Left forelimb (tissue), 1 donor: ENCODE results near the gene CD81.

Source experiments
- DNase-seq: peaks from one replicate; pipeline ENCODE4 v3.0.0-alpha.2; 2018; ENCODE audit warnings: low spot score

The CD81 gene

GRCh38 chr11:2421226-2421994 is 44.3 kb downstream of the CD81 start:
- no peak for DNase-seq

- DNase-seq = no peak
These were observed 44.9 kb downstream of the CD81 start for GRCh38 chr11:2421996-2422395.

GRCh38 chr11:2422461-2423156 is 45.5 kb downstream of the CD81 start:
- no peak for DNase-seq

- DNase-seq = no peak
These were observed 46.3 kb downstream of the CD81 start for GRCh38 chr11:2423157-2424025.

- DNase-seq = no peak
These were observed 47.8 kb downstream of the CD81 start for GRCh38 chr11:2424811-2425495.

GRCh38 chr11:2425506-2425905 is 48.4 kb downstream of the CD81 start:
- DNase-seq = no peak

- no peak for DNase-seq
These were observed 49.1 kb downstream of the CD81 start for GRCh38 chr11:2426221-2426620.

GRCh38 chr11:2426826-2427521 is 49.9 kb downstream of the CD81 start:
- DNase-seq = no peak

GRCh38 chr11:2427721-2428321 is 50.7 kb downstream of the CD81 start:
- DNase-seq = no peak

- DNase-seq = no peak
These were observed 51.2 kb downstream of the CD81 start for GRCh38 chr11:2428322-2428795.

- DNase-seq = no peak
These were observed 54.3 kb downstream of the CD81 start for GRCh38 chr11:2431395-2431794.

- no peak for DNase-seq
These were observed 55.1 kb downstream of the CD81 start for GRCh38 chr11:2432171-2432621.

GRCh38 chr11:2432628-2433071 is 55.5 kb downstream of the CD81 start:
- DNase-seq = no peak

GRCh38 chr11:2433106-2433925 is 56.2 kb downstream of the CD81 start:
- DNase-seq = no peak

GRCh38 chr11:2434008-2434407 is 56.9 kb downstream of the CD81 start:
- DNase-seq = no peak

- no peak for DNase-seq
These were observed 57.6 kb downstream of the CD81 start for GRCh38 chr11:2434506-2435255.

GRCh38 chr11:2435288-2436012 is 58.3 kb downstream of the CD81 start:
- DNase-seq = no peak

- no peak for DNase-seq
These were observed 59.0 kb downstream of the CD81 start for GRCh38 chr11:2436013-2436520.
